GM18526 (cell line): ENCODE data around the gene MAEA.
A peak's percentile ranks its signal among the peaks of the same experiment; 100 is the strongest.

Source experiments
- POLR2A ChIP-seq: IDR thresholded peaks from 3 replicates; pipeline ENCODE4 v1.6.1; 2011; ENCODE audit not compliant: insufficient read length; ENCODE audit errors: extremely low read depth

Gene MAEA

DNA sequence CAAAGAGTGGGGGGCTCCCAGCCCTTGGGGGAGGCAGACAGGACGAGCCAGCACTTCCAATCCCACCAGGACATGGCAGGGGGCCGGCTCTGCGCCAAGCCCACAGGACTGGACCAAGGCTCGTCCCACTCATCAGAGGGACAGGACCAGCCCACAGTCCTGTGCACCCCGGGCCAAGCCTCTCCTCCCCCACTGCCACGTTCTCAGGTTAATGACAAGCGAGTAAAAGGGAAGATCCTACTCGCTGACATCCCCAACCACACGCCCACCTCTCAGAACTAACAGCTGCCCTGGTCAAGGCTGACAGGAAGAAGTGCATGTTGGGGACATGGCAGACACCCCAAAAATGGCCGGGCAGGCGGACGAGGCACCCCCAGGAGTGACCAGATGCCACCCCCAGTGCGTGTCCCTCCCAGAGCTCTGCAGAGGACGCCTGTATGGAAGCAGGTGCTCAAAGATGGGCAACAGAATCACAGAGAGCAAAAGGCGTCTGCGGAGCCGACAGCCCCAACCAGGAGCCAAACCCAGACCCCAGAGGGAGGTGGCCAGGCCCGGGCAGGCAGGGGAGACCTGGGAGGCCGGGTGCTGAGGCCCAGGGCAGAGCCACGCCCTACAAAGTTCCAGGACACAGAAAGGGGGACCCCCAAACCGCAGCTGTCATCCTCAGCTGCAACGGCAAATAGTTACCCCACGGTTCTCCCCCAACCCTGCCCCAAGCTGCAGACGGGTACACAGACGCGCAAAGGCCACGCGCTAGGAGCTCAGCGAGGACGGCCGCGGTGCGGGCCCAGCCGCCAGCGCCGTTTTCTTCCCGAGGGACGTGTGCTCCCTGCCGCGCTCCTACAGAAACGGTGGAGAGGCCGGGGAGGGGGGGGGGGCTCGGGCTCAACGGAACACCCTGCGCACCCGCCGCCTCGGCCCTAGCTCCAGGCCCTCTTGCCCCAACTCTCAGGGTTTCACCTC, 42.5 kb upstream of the MAEA start:
- TF ChIP-seq POLR2A, result peak; percentile 21

DNA sequence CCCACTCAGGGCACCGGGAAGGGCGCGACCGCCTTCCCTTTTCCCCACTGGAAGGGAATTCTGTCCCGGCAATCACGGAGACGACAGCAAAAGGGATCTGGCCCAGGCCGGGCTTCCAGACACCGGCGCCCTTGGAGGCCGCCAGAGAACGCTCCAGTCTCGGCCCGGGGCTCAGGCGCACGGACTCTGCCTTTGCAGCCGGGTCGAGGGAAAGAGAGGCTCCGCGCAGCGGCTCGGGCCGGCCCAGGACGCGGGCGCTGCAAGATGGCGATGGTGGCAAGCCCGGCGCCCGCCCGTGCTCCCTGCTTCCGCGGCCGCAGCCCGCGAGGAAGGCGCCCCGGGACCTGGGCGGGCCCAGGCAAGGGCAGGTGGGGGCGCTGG, 41.8 kb upstream of the MAEA start:
- no peak for TF ChIP-seq POLR2A

DNA sequence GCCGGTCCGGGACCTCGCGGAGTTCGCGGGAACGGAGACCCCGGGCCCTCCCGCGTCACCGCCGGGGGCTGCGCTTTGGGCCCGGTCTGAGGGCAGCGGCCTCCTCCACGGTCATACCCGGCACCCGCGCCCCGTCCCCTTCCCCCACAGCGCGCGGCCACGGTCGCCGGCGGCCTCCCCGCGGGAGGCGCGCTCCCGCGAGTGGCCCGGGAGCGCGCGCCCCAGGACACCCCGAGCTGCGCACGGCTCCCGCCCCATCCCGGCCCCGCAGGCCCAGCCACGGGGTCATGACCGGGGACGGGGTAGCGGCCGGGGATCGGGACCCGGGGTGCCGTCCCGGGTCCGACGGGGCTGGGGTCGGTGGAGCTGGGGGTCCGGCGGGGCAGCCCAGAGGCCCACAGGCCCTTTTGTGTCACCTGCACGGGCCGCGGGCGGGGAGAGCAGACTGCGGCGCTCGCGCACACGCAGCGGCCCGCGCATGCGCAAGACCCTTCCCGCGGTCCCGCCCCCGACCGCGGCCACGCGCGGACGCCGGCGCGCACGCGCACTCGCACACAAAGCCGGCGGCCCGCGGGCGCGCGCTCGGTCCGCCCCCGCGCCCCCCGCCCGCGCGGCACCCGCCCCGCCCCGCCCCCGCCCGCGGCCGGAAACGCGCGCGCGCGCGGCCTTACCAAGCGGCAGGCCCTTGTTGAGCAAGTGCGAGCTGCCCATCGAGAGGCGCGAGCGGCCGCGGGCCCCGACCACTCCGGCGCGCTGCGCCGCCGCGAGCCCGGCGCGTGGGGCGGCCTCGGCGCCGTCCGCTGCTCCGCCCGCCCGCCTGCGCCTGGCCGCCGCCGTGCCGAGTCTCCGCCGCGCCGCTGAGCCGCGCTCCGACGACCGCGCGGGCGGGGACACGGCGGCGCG, 41.2 kb upstream of the MAEA start, which contains the start of gene CTBP1:
TSS of gene CTBP1 (minus strand) at position 886 of the 903 bp plus-strand sequence. CDS start 7,799 bp downstream, outside the sequence.
- TF ChIP-seq POLR2A, result peak; percentile 41

DNA sequence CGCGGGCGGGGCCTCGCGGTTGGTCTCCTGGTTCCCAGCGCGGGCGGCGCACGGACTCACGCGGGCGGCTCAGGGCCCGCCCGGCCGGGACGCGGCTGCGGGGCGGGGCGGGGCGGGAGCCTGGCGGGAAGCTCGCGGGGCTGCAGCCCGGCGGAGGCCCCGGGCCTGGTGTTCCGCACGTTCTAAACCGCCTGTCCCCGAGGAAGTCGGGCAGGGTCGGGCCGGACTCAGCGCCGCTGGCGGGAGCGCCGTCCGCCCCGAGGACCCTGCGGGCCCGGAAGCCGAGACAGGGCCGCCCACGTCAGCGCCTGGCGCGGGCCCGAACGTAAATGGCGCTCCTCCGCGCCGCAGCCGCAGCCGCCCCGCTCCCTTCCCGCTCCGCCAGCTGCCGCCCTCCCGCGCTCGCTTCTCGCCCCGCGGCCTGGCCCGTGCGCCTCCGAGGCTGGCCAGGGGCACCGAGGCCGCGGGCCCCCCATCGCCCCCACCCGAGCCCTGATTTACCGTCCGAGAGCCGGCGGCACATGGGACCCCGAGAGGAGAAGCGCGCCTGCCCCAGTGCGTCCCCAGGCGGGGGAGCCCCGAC, 40.5 kb upstream of the MAEA start:
- peak; percentile 56 for TF ChIP-seq POLR2A

DNA sequence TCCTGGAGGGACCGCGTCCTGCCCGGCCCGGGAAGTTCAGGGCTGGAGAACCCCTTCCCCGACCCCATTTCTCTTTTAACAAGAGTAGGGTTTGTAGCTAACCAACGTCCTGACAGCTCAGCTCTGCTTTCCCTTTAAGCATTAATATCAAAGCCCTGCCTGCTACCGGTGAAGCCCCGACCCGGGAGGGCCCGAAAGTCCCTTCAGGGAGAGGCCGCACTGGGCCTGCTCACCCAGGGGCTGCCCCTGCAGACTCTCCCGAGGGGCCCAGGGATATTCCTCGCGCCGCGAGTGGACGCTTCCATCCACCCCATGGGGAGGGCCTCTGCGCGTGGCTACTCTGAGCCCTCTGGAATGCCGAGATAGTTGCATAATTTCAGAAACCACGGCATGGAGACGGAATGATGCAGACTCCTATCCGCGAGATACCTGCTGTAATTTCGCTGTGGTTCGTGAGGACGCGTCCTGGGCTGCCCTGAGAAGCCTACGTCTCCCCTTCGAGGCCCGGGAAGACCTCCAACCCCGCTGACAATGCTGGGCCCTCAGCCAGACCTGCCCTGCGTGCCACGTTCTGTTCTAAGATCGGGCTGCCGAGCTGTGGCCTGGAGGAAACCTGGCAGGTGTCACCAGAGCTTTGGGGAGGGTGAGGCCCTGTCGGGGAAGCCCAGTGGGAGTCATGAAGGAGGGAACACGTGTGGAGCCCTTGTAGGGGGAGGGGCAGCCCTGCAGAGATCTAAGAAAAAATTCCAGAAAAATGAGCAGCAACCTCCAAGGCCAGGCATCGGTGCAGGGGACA, 39.8 kb upstream of the MAEA start:
- no peak for TF ChIP-seq POLR2A

DNA sequence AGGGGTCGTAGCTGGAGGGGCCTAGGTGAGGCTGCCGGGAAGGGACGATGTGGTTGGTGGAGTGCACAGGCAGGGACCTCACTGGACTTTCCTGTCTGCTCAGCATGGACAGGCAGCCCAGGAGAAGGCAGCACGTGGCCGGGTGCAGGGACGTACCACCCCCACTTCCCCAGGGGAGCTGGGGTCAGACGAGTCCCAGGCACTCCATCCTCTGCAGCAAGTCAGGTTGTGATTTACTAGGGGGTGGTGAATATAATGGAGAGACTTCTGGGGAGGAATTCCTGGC, 39.2 kb upstream of the MAEA start:
- no peak for TF ChIP-seq POLR2A

DNA sequence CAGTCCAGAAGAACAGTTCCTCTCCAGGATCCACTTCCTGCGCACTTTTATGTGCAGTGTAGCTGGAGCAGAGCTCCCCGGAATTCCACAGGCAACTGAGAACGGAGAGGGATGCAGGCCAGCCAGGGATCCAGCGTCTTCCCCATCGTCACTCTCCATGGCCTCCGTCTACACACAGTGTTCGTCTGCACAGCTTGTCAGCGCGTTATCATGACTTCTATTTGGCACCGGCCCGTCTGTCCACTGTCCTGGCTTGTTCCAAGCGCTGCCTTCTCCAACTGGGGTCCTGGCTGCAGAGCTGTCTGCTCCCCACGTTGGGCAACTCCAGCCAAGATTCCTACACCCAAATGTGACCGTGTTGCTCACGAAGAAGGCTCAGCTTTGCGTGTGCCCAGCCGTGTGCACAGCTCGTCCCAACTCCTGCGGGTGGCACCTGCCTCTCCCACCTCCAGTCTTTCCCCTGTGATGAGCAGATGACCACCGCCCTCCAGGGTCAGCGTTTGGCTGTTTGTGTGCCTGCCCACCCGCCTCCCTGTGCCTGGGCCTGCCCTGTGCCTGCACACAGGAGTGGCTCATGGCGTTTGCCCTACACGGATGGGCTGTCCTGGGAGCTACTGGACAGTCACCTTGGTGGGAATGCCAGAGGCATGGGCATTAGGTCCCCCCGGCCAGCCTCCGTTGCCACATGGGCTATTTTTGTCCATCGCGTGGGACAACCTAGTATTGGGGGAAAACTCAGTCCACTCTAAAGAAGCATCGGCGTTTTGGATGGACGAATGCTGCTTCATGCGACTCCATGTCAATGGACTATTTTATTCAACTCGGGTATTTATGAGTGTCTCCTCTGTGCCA, 38.5 kb upstream of the MAEA start:
- no peak for TF ChIP-seq POLR2A

DNA sequence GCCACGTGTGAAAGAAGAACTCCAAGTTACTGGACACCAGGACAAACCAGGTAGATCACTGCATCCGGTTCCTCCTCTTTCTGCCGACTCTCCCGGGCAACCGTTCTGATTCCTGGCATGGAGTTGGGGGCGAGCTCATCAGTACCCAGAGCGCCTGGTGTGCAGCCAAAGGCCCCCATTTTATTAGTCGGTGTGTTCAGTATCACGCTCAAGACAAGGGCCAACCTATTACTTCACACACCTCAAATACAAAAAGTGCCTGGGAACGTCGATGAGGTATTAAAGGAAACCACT, 38.0 kb upstream of the MAEA start:
- TF ChIP-seq POLR2A, result no peak

DNA sequence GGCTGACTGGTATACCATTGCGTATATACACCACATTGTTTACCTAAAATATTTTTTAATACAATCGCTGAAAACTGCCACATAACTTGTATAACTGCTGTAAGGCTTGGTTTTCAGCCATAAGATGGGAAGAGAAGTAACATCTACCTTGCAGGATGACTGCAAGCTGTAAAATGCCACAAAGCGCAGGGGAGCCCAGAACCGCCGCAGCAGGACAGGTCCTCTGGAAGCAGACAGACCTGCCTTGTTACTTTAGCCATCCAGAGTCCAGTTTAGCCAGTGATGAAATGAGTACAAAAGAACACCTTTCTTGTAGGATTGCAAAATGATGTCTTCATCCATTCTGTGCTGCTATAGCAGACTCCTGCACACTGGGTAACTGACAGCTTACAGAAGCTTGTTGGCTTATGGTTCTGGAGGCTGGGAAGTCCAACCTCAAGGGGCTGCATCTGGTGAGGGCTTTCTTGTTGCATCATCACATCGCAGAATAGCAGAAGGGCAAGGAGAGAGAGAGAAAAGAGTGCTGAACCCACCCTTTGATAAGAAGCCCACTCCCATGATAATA, 36.7 kb upstream of the MAEA start:
- TF ChIP-seq POLR2A, result no peak

DNA sequence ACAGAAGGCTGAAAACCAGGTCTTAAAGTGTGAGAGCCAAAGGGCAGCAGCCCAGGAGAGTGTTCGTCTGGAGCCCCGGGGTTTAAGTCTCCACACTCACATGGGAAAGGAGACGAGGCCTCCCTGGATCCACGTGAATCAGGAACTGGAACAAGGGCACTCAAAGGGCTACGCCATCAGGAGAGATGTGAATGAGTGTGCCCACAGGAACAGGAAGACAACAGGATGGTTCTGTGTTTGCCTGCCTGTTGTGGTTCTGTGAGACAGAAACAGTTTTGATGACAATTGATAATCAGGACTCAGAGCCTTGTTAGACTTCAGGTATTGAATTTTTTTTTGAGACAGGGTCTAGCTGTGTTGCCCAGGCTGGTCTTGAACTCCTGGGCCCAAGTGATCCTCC, 35.9 kb upstream of the MAEA start:
- TF ChIP-seq POLR2A, result no peak

DNA sequence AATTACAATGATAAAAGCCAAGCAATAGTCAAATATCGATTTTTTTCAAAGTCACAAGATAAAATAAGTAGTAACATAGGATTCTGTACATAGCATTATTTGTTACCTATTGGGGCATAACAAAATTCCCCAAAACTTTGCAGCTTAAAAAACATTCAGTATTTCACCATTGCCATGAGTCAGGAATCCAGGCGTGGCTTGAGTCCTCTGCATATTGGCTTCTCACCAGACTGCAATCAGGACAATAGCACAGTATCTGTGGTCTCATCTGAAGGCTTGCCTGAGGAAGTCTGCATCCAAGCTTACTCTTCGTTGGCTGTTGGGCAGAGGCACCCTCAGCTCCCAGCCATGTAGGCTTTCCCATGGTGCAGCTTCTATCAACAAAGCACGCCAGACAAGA, 34.5 kb upstream of the MAEA start:
- no peak for TF ChIP-seq POLR2A

DNA sequence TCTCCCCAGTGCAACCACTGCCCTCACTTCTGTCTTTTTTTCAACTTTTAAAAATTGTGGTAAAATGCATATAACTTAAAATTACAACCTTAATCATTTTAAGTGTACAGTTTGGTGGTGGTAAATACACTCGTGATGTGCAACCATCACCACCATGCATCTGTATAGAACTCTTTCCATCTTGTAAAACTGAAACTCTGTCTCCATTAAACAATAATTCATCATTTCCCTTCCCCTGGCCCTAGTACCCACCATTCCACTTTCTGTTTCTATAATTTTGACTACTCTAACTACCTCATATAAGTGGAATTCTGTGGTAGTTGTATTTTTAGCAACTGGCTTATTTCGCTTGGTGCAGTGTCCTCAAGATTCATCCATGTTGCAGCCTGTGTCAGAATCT, 34.0 kb upstream of the MAEA start:
- TF ChIP-seq POLR2A, result no peak

DNA sequence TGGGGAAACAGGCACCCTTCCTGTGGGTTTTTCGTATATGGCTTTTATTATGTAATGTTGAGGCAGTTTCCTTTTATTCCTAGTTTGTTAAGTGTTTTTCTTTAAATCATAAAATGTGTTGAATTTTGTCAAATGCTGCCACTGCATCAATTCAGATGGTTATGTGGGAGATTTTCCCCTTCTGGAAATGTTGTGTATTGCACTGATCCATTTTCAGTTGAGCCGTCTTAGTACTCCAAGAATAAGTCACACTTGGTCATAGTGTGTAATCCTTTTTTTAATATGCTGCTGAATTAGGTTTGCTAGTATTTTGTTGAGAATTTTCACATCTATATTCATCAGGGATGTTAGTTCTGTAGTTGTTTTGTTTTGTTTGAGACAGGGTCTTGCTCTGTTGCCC, 31.2 kb upstream of the MAEA start:
- TF ChIP-seq POLR2A, result no peak

DNA sequence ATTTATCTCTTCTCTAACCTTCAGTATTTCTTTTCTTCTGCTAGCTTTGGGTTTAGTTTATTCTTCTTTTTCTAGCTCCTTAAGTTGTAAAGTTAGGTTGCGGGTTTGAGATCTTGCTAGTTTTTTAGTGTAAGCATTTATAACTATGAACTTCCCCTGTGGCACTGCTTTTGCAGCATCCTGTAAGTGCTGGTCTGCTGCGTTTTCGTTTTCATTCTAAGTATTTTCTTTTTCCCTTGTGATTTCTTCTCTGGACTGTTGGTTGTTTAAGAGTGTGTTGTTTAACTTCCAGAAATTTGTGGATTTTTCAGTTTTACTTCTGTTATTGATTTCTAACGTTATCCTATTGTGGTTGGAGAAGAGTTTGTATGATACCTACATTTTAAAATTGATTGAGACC, 29.7 kb upstream of the MAEA start:
- no peak for TF ChIP-seq POLR2A

DNA sequence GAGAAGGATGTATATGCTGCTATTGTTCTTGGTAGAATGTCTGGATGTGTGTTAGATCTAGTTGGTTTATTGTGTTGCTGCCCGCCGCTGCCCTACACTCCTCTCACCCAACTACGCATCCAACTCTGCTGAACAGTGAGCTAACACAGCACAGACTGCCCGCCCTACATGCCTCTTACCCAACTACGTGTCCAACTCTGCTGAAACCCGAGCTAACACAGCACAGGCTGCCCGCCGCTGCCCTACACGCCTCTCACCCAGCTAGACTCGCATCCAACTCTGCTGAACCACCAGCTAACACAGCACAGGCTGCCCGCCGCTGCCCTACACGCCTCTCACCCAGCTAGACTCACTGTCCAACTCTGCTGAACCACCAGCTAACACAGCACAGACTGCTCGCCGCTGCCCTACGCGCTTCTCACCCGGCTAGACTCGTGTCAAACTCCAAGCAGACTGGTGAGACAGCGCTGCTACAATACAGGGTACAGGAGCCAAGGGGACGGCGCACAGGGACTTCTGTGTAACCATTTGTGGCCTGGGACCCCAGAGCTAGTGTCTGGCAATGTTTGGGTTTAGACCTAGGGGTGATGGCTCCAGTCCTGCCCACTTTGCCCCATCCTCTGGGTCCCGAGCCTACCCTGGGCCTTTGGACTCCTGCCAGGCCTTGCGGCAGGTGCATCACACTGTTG, 29.1 kb upstream of the MAEA start:
- no peak for TF ChIP-seq POLR2A
